Measurements from ENCODE around the gene MORN3. TPM values are rescaled to one million over a fixed set of nuclear protein-coding genes. Genes with fewer than 3 reads are reported as not detected.

MORN3 gene
- total RNA-seq, 4 donors from 2014 or later: 1.5 to 4.5 (median 2.6) TPM

- Histone ChIP-seq H3K9me3 (no peaks in the 10 kb centered on the region), H3K36me3 (no peaks in the 10 kb centered on the region), H3K27me3 (no peaks in the 10 kb centered on the region), H3K4me3 (no peak overlapping the region), H3K27ac (no peak overlapping the region), H3K4me1 (peaks cover 12% of the 10 kb centered on the region)
- no peak for TF ChIP-seq POLR2AphosphoS5 (IDR thresholded peaks at IDR 0.05)
- no peak for DNase-seq (ENCODE audit: low spot score in 2 of 2)
- 74% methylated on average over 9 of the region's 9 CpGs for WGBS
Observed at GRCh38 chr12:121614872-121615467, 54.5 kb downstream of the MORN3 start.

GRCh38 chr12:121613462-121613861 lies 56.0 kb downstream of the MORN3 start:
- no peaks in the 10 kb centered on the region for H3K9me3 ChIP-seq
- TF ChIP-seq CTCF (IDR thresholded peaks at IDR 0.05): no peak
- TF ChIP-seq EP300 (IDR thresholded peaks at IDR 0.05): no peak
- TF ChIP-seq POLR2A (IDR thresholded peaks at IDR 0.05): no peak
- TF ChIP-seq POLR2AphosphoS5 (IDR thresholded peaks at IDR 0.05): no peak
- H3K27ac ChIP-seq: no peak overlapping the region
- H3K27me3 ChIP-seq: no peaks in the 10 kb centered on the region
- no peak for DNase-seq (ENCODE audit: low spot score in 2 of 2)
- WGBS: 96% methylated on average over 7 of the region's 7 CpGs
- no peak overlapping the region for H3K4me3 ChIP-seq
- no peaks in the 10 kb centered on the region for H3K36me3 ChIP-seq
- H3K4me1 ChIP-seq: peaks cover 12% of the 10 kb centered on the region

GRCh38 chr12:121611306-121611705 lies 58.1 kb downstream of the MORN3 start:
- peaks cover 12% of the 10 kb centered on the region for H3K4me1 ChIP-seq
- H3K36me3 ChIP-seq: no peaks in the 10 kb centered on the region
- no peak overlapping the region for H3K4me3 ChIP-seq
- 100% methylated on average over 1 of the region's 2 CpGs for WGBS
- no peak for DNase-seq (ENCODE audit: low spot score in 2 of 2)
- H3K9me3 ChIP-seq: no peaks in the 10 kb centered on the region
- no peak for TF ChIP-seq EP300 (IDR thresholded peaks at IDR 0.05)
- no peak for TF ChIP-seq POLR2A (IDR thresholded peaks at IDR 0.05)
- TF ChIP-seq CTCF (IDR thresholded peaks at IDR 0.05): no peak
- no peak for TF ChIP-seq POLR2AphosphoS5 (IDR thresholded peaks at IDR 0.05)
- no peaks in the 10 kb centered on the region for H3K27me3 ChIP-seq
- no peak overlapping the region for H3K27ac ChIP-seq

- no peak for DNase-seq (ENCODE audit: low spot score in 2 of 2)
- TF ChIP-seq POLR2AphosphoS5 (IDR thresholded peaks at IDR 0.05): no peak
- no peak for TF ChIP-seq POLR2A (IDR thresholded peaks at IDR 0.05)
- TF ChIP-seq EP300 (IDR thresholded peaks at IDR 0.05): no peak
- no peak for TF ChIP-seq CTCF (IDR thresholded peaks at IDR 0.05)
- peaks cover 12% of the 10 kb centered on the region for H3K4me1 ChIP-seq
- H3K36me3 ChIP-seq: no peaks in the 10 kb centered on the region
- no peaks in the 10 kb centered on the region for H3K27me3 ChIP-seq
- no peaks in the 10 kb centered on the region for H3K9me3 ChIP-seq
- no peak overlapping the region for H3K4me3 ChIP-seq
- WGBS: 25% methylated on average over 11 of the region's 11 CpGs
- no peak overlapping the region for H3K27ac ChIP-seq
Observed at GRCh38 chr12:121610239-121611149, 59.0 kb downstream of the MORN3 start.

- DNase-seq (ENCODE audit: low spot score in 2 of 2): no peak
- H3K4me3 ChIP-seq: no peak overlapping the region
Observed at GRCh38 chr12:121608301-121608700, 61.2 kb downstream of the MORN3 start.

More at GRCh38 chr12:121608301-121608700, 61.2 kb downstream of the MORN3 start:
- Histone ChIP-seq H3K4me1 (peaks cover 12% of the 10 kb centered on the region), H3K9me3 (no peaks in the 10 kb centered on the region), H3K27me3 (no peaks in the 10 kb centered on the region), H3K27ac (no peak overlapping the region), H3K36me3 (no peaks in the 10 kb centered on the region)
- 98% methylated on average over 6 of the region's 6 CpGs for WGBS
- TF ChIP-seq CTCF (IDR thresholded peaks at IDR 0.05) (no peak), POLR2AphosphoS5 (IDR thresholded peaks at IDR 0.05) (no peak), POLR2A (IDR thresholded peaks at IDR 0.05) (no peak), EP300 (IDR thresholded peaks at IDR 0.05) (no peak)

Data from suprapubic skin (tissue), 4 donors.